GM23338 (cell line): Measurements from ENCODE around the gene PIMREG. TPM values are rescaled to one million over a fixed set of nuclear protein-coding genes. Genes with fewer than 3 reads are reported as not detected.

Source experiments
- ATAC-seq: fragments of 200-7000 bp; cut with Tn5 transposase; 3 replicates; pipeline ENCODE4 v1.9.1; 2020
- DNase-seq: peaks from one replicate; pipeline ENCODE4 v3.0.0-alpha.2; 2015; ENCODE audit warnings: low spot score
- H2AFZ ChIP-seq: fragments of 200-600 bp; sonication (generic); 2 replicates; pipeline ENCODE4 v1.8.0; 2016; ENCODE audit warnings: antibody characterized with exemption, mild to moderate bottlenecking, moderate library complexity
- H3F3A ChIP-seq: fragments of 200-600 bp; sonication (generic); replicated peaks from 2 replicates; pipeline ENCODE4 v1.8.0; 2017; ENCODE audit warnings: antibody characterized with exemption, mixed run types, low read depth
- H3K27ac ChIP-seq: fragments of 200-600 bp; sonication (generic); 2 replicates; pipeline ENCODE4 v1.6.1; 2016; ENCODE audit warnings: low read depth
- H3K27me3 ChIP-seq: fragments of 200-600 bp; sonication (generic); 2 replicates; pipeline ENCODE4 v1.8.0; 2016; ENCODE audit warnings: mild to moderate bottlenecking, mixed run types, moderate library complexity; ENCODE audit not compliant: insufficient read depth
- H3K36me3 ChIP-seq: fragments of 200-600 bp; sonication (generic); 2 replicates; pipeline ENCODE4 v1.8.0; 2016; ENCODE audit warnings: mild to moderate bottlenecking; ENCODE audit not compliant: insufficient read depth
- H3K4me1 ChIP-seq: fragments of 200-600 bp; sonication (generic); 2 replicates; pipeline ENCODE4 v1.8.0; 2016; ENCODE audit warnings: mild to moderate bottlenecking, moderate library complexity; ENCODE audit not compliant: insufficient read depth
- H3K4me2 ChIP-seq: fragments of 200-600 bp; sonication (generic); 2 replicates; pipeline ENCODE4 v1.7.1; 2017; ENCODE audit warnings: mixed run types
- H3K4me3 ChIP-seq: fragments of 200-600 bp; sonication (generic); 2 replicates; pipeline ENCODE4 v1.6.1; 2016; ENCODE audit warnings: mixed run types
- H3K79me2 ChIP-seq: fragments of 200-600 bp; sonication (generic); replicated peaks from 2 replicates; pipeline ENCODE4 v1.8.0; 2017; ENCODE audit warnings: mild to moderate bottlenecking; ENCODE audit not compliant: insufficient read depth
- H3K9me2 ChIP-seq: fragments of 200-600 bp; sonication (generic); 2 replicates; pipeline ENCODE4 v1.8.0; 2017; ENCODE audit not compliant: insufficient read depth
- H4K20me1 ChIP-seq: fragments of 200-600 bp; sonication (generic); replicated peaks from 2 replicates; pipeline ENCODE4 v1.8.0; 2017; ENCODE audit warnings: mild to moderate bottlenecking; ENCODE audit not compliant: insufficient read depth
- H3K27ac Mint-ChIP-seq: 2 replicates; pipeline ENCODE4 v1.8.0; 2020; ENCODE audit warnings: inconsistent platforms, mild to moderate bottlenecking, moderate library complexity, mixed read lengths
- H3K27me3 Mint-ChIP-seq: 3 replicates; pipeline ENCODE4 v1.8.0; 2022; ENCODE audit warnings: low read depth, mild to moderate bottlenecking, moderate library complexity, mixed read lengths, inconsistent platforms; ENCODE audit not compliant: insufficient read depth, poor library complexity
- H3K36me3 Mint-ChIP-seq: 3 replicates; pipeline ENCODE4 v1.8.0; 2021; ENCODE audit warnings: low read depth, mild to moderate bottlenecking, inconsistent platforms, moderate library complexity, mixed read lengths
- H3K4me1 Mint-ChIP-seq: 3 replicates; pipeline ENCODE4 v1.8.0; 2020; ENCODE audit warnings: mild to moderate bottlenecking, inconsistent platforms, mixed read lengths
- H3K4me3 Mint-ChIP-seq: 3 replicates; pipeline ENCODE4 v1.8.0; 2021; ENCODE audit warnings: moderate library complexity, mild to moderate bottlenecking, inconsistent platforms, mixed read lengths
- H3K9me3 Mint-ChIP-seq: 3 replicates; pipeline ENCODE4 v1.8.0; 2020; ENCODE audit warnings: moderate library complexity, mild to moderate bottlenecking, inconsistent platforms, mixed read lengths
- CREB1 ChIP-seq: fragments of 250-450 bp; sonication (Bioruptor Pico); IDR thresholded peaks from 2 replicates; pipeline ENCODE4 v1.5.0; 2020; ENCODE audit warnings: low read depth, mild to moderate bottlenecking, moderate library complexity
- CTCF ChIP-seq, 2 experiments: fragments of 200-600 bp in 1 of 2; sonication (generic) in 1 of 2; conservative IDR thresholded peaks; 2 replicates each; pipeline versions ENCODE4 v1.5.1 to v1.6.1; 2016 to 2017; ENCODE audit warnings: antibody characterized with exemption in 2 of 2, low read depth in 2 of 2, mild to moderate bottlenecking in 2 of 2, moderate library complexity in 1 of 2
- ETS1 ChIP-seq: IDR thresholded peaks from 2 replicates; pipeline ENCODE4 v1.6.1; 2016; ENCODE audit warnings: antibody characterized with exemption
- EZH2phosphoT487 ChIP-seq: fragments of 200-600 bp; sonication (generic); IDR thresholded peaks from one replicate; pipeline ENCODE4 v1.8.1; 2018; ENCODE audit warnings: antibody characterized with exemption; ENCODE audit not compliant: unreplicated experiment
- JUNB ChIP-seq: IDR thresholded peaks from one replicate; pipeline ENCODE4 v1.6.1; 2016; ENCODE audit warnings: antibody characterized with exemption; ENCODE audit not compliant: unreplicated experiment
- NANOG ChIP-seq: IDR thresholded peaks from 2 replicates; pipeline ENCODE4 v1.6.1; 2016; ENCODE audit warnings: antibody characterized with exemption, borderline replicate concordance
- POLR2AphosphoS5 ChIP-seq: IDR thresholded peaks from 2 replicates; pipeline ENCODE4 v1.6.1; 2016; ENCODE audit warnings: antibody characterized with exemption, low read depth
- REST ChIP-seq: IDR thresholded peaks from one replicate; pipeline ENCODE4 v1.6.1; 2018; ENCODE audit warnings: antibody characterized with exemption; ENCODE audit not compliant: unreplicated experiment
- STAT1 ChIP-seq: IDR thresholded peaks from one replicate; pipeline ENCODE4 v1.6.1; 2016; ENCODE audit warnings: antibody characterized with exemption; ENCODE audit not compliant: unreplicated experiment
- ZNF331 ChIP-seq: fragments of 250-450 bp; sonication (Bioruptor Pico); IDR thresholded peaks from 2 replicates; pipeline ENCODE4 v1.5.0; 2020; ENCODE audit warnings: low read depth, mild to moderate bottlenecking, moderate library complexity
- polyA plus RNA-seq: library from polyadenylated mRNA; unstranded; fragments of >200 nt; fragmentation: Nextera tagmentation; extraction: Ambion mirVana; gene quantifications from 2 replicates; pipeline ENCODE4 v1.2.1, GENCODE V29; 2016
- total RNA-seq: library from RNA; depleted of rRNA; stranded (reverse); fragments of >200 nt; shearing (Covaris generic); gene quantifications from 2 replicates; pipeline ENCODE4 v1.2.3, GENCODE V29; 2014

Gene PIMREG
- total and polyA plus RNA-seq, 2 experiments from 2014 or later, result 87.8 to 144 TPM

GRCh38 chr17:6454495-6455320 lies 10.5 kb downstream of the PIMREG start:
- no peak overlapping the region for H3K27ac ChIP-seq

GRCh38 chr17:6455321-6455705 lies 11.1 kb downstream of the PIMREG start:
- TF ChIP-seq POLR2AphosphoS5 (peak; percentile 59; the same call in 1 of the 2 replicates), REST (no peak), JUNB (no peak), STAT1 (no peak), EZH2phosphoT487 (no peak)
- peak overlapping the region; percentile 77 for H3K4me3 ChIP-seq

More at GRCh38 chr17:6454495-6455320, 10.5 kb downstream of the PIMREG start:
- no peaks in the 10 kb centered on the region for H3K9me3 Mint-ChIP-seq
- ATAC-seq (peak; percentile 44), DNase-seq (peak; percentile 70)
- 0 out of 2 replicates have a peak, but pooled peaks cover 13% of the 10 kb centered on the region for H3F3A ChIP-seq
- peaks cover 33% of the 10 kb centered on the region for H3K4me1 ChIP-seq
- no peaks in the 10 kb centered on the region for H3K9me2 ChIP-seq
- peaks cover 26% of the 10 kb centered on the region for H3K27me3 Mint-ChIP-seq
- no peak for TF ChIP-seq ZNF331 (CRISPR knock-in tag)
- no peak for TF ChIP-seq CREB1 (CRISPR knock-in tag)
- TF ChIP-seq JUNB, result no peak
- TF ChIP-seq ETS1, result no peak
- TF ChIP-seq CTCF (conservative IDR thresholded peaks at IDR 0.05; ENCODE audit: low read depth in 2 of 2), result peak in 1 of 2 experiments; percentile 32; a peak in 2 of 4 replicates
- TF ChIP-seq POLR2AphosphoS5, result peak; percentile 47
- TF ChIP-seq NANOG, result no peak
- no peaks in the 10 kb centered on the region for H3K27me3 ChIP-seq
- peak overlapping the region; percentile 66 for H3K4me3 Mint-ChIP-seq
- H3K36me3 ChIP-seq, result no peaks in the 10 kb centered on the region
- peaks cover 66% of the 10 kb centered on the region for H3K4me1 Mint-ChIP-seq
- peaks cover 9% of the 10 kb centered on the region; the same call in 1 of the 2 replicates for H4K20me1 ChIP-seq
- H3K4me3 ChIP-seq, result peak overlapping the region; percentile 77
- H3K4me2 ChIP-seq, result peak overlapping the region; percentile 99
- H3K36me3 Mint-ChIP-seq, result peaks cover 16% of the 10 kb centered on the region
- peak overlapping the region; percentile 87 for H2AFZ ChIP-seq
- no peaks in the 10 kb centered on the region for H3K79me2 ChIP-seq
- H3K27ac Mint-ChIP-seq, result no peak overlapping the region

More at GRCh38 chr17:6455321-6455705, 11.1 kb downstream of the PIMREG start:
- Histone ChIP-seq H3K27me3 (no peaks in the 10 kb centered on the region), H3F3A (0 out of 2 replicates have a peak, but pooled peaks cover 13% of the 10 kb centered on the region), H3K4me1 (peaks cover 33% of the 10 kb centered on the region), H2AFZ (peak overlapping the region; percentile 87), H3K4me2 (peak overlapping the region; percentile 99), H3K9me2 (no peaks in the 10 kb centered on the region), H3K27ac (no peak overlapping the region), H4K20me1 (peaks cover 5% of the 10 kb centered on the region; the same call in 1 of the 2 replicates), H3K79me2 (no peaks in the 10 kb centered on the region), H3K36me3 (no peaks in the 10 kb centered on the region)
- Mint-ChIP-seq H3K9me3 (no peaks in the 10 kb centered on the region), H3K4me3 (peak overlapping the region; percentile 66; the same call in 2 of the 3 replicates), H3K36me3 (peaks cover 10% of the 10 kb centered on the region), H3K27me3 (peaks cover 27% of the 10 kb centered on the region), H3K27ac (no peak overlapping the region), H3K4me1 (peaks cover 60% of the 10 kb centered on the region)
- ATAC-seq (peak; percentile 55), DNase-seq (peak; percentile 76)
